Heart right ventricle (tissue), 16 donors: Measurements from ENCODE around the gene DAZAP1. TPM values are rescaled to one million over a fixed set of nuclear protein-coding genes. Genes with fewer than 3 reads are reported as not detected.

Experiments used
- ATAC-seq, 8 donors: fragments of 200-7000 bp; cut with Tn5 transposase; one replicate each; pipeline ENCODE4 v1.9.1; 2020; ENCODE audit warnings: mild to moderate bottlenecking in 8 of 8, moderate library complexity in 8 of 8, moderate number of reproducible peaks in 1 of 8
- DNase-seq, 2 donors: peaks; one replicate each; pipeline ENCODE4 v3.0.0-alpha.2; 2020
- H3K27ac ChIP-seq, 10 donors: fragments of 200-600 bp; sonication (generic) in 2 of 10; one replicate each; pipeline versions ENCODE4 v1.5.0 to v1.8.0; 2020 to 2022; ENCODE audit warnings: mild to moderate bottlenecking in 3 of 10
- H3K27me3 ChIP-seq, 7 donors: fragments of 200-600 bp; one replicate each; pipeline ENCODE4 v1.8.0; 2021 to 2022; ENCODE audit warnings: mild to moderate bottlenecking in 2 of 7
- H3K36me3 ChIP-seq, 9 donors: fragments of 200-600 bp; sonication (generic) in 1 of 9; one replicate each; pipeline versions ENCODE4 v1.5.0 to v1.8.0; 2020 to 2022; ENCODE audit warnings: mild to moderate bottlenecking in 2 of 9
- H3K4me1 ChIP-seq, 9 donors: fragments of 200-600 bp; sonication (generic) in 1 of 9; one replicate each; pipeline versions ENCODE4 v1.5.0 to v1.8.0; 2020 to 2022; ENCODE audit warnings: mild to moderate bottlenecking in 4 of 9
- H3K4me3 ChIP-seq, 10 donors: fragments of 200-600 bp; sonication (generic) in 2 of 10; one replicate each; pipeline versions ENCODE4 v1.5.0 to v1.8.0; 2020 to 2022; ENCODE audit warnings: mild to moderate bottlenecking in 7 of 10, moderate library complexity in 2 of 10
- H3K9me3 ChIP-seq, 11 donors: fragments of 200-600 bp in 10 of 11; sonication (generic) in 2 of 11; one replicate each; pipeline versions ENCODE4 v1.5.0 to v1.8.0; 2013 to 2022; ENCODE audit warnings: mild to moderate bottlenecking in 2 of 11, control low read depth in 1 of 11, moderate library complexity in 1 of 11
- CTCF ChIP-seq, 9 donors: fragments of 200-600 bp; sonication (generic) in 2 of 9; IDR thresholded peaks; one replicate each; pipeline versions ENCODE4 v1.5.0 to v1.8.0; 2021 to 2022; ENCODE audit warnings: antibody characterized with exemption in 9 of 9, mild to moderate bottlenecking in 5 of 9, moderate library complexity in 1 of 9
- WGBS, 2 donors: extraction: QIAGEN DNeasy Blood & Tissue Kit; methylation state at CpG; one replicate each; pipeline ENCODE4 v1.1.7; 2013; ENCODE audit warnings: inconsistent platforms in 1 of 2; 5-methylcytosine and 5-hydroxymethylcytosine counted together
- intact Hi-C, 10 donors: fragments of 100-400 bp; cut with DNase I; formaldehyde crosslinking; loops; one replicate each; pipeline versions ENCODE4 v1.11.1 to v1.14.2; 2022
- polyA plus RNA-seq, 2 donors: library from polyadenylated mRNA; stranded (reverse); fragments of 200-250 nt; gene quantifications; one replicate each; pipeline ENCODE4 v1.2.3, GENCODE V29; 2013
- total RNA-seq, 10 donors: library from RNA; stranded (reverse); fragmentation: NEBNext Ultra II Directional in 3 of 10; extraction: Animal tissue kit (Norgen Biotek cat#: 25700) in 3 of 10; gene quantifications; one replicate each; pipeline versions ENCODE4 v1.2.1 to v1.2.4, GENCODE V29; 2021 to 2023
- donor health status: Arrhythmogenic right ventricular cardiomyopathy.
- donor health status: ischemic (EF 13 %, LVEDD 7.1; RV severe dilation, severe dysfunction).
- donor health status: healthy with polysubstance abuse.
- donor health status: DM: no; HTN: yes; CAD: no.
- donor health status: DM: no; HTN: no; CAD: no.
- donor health status: ischemic (EF 25% LVEDD 6.9; RV normal size, moderate dysfunction).
- donor health status: ischemic (EF 25% LVEDD 5.7; RV mildly dilated, moderate dysfunction).
- donor health status: healthy.
- donor health status: DM: yes; HTN: yes; CAD: no.
- donor health status: Ischemic cardiomyopathy.
- donor health status: ischemic (EF 35%, LVEDD 5.7; RV mildly dilated, moderate dysfunction).
- donor health status: nonischemic (EF 11% LVEDD 7.7; RV severe dilation, severe dysfunction).
- donor health status: DM: yes; HTN: yes; CAD: no.
- donor health status: PGD.
- donor health status: ischemic (EF 29% LVEDD 5.4; RV normal size, mild dysfunction).
- donor health status: nonischemic (EF 23%, LVEDD 6.1; RV moderate dilation, normal function).

DAZAP1 gene
- total and polyA plus RNA-seq, 12 donors: 56.7 to 111 (median 79.5) TPM

- peaks cover 57 to 100% (median 94%) of the 10 kb centered on the region in 7 donors for H3K27me3 ChIP-seq
- H3K36me3 ChIP-seq: no peaks in the 10 kb centered on the region
- no peaks in the 10 kb centered on the region for H3K9me3 ChIP-seq
- intact Hi-C loops: no loop called here
- ATAC-seq: peak in 1 of 8 donors; percentile 3
- H3K4me3 ChIP-seq: no peak overlapping the region
- 62% methylated on average over 28 to 30 of the region's 30 CpGs for WGBS, 2 donors
- peaks cover 7 to 42% (median 37%) of the 10 kb centered on the region in 9 donors for H3K4me1 ChIP-seq
- DNase-seq: no peak
- no peak overlapping the region for H3K27ac ChIP-seq
- TF ChIP-seq CTCF (IDR thresholded peaks at IDR 0.05): no peak
These were observed 45.6 kb downstream of the DAZAP1 start for GRCh38 chr19:1452802-1453524.

- Histone ChIP-seq H3K36me3 (no peaks in the 10 kb centered on the region), H3K27me3 (peaks cover 57 to 100% (median 91%) of the 10 kb centered on the region in 7 donors), H3K9me3 (no peaks in the 10 kb centered on the region), H3K27ac (no peak overlapping the region), H3K4me3 (no peak overlapping the region), H3K4me1 (peaks cover 7 to 42% (median 37%) of the 10 kb centered on the region in 9 donors)
- no peak for TF ChIP-seq CTCF (IDR thresholded peaks at IDR 0.05)
- intact Hi-C loops: no loop called here
- WGBS, 2 donors: 21 to 28% methylated on average over 33 of the region's 33 CpGs
- DNase-seq: no peak
- ATAC-seq: peak in 6 of 8 donors; percentile 7 to 43 (median 18)
These were observed 46.4 kb downstream of the DAZAP1 start for GRCh38 chr19:1453525-1454364.

GRCh38 chr19:1455002-1455335 lies 47.6 kb downstream of the DAZAP1 start:
- H3K27ac ChIP-seq: no peak overlapping the region
- intact Hi-C loops: no loop called here
- TF ChIP-seq CTCF (IDR thresholded peaks at IDR 0.05): no peak
- H3K4me1 ChIP-seq: peaks cover 7 to 42% (median 37%) of the 10 kb centered on the region in 9 donors
- no peaks in the 10 kb centered on the region for H3K9me3 ChIP-seq
- peaks cover 52 to 93% (median 79%) of the 10 kb centered on the region in 7 donors for H3K27me3 ChIP-seq
- peak in 1 of 8 donors; percentile 5 for ATAC-seq
- DNase-seq: no peak
- 6 to 10% methylated on average over 22 of the region's 22 CpGs for WGBS, 2 donors
- peaks cover 0 to 4% (median 0%) of the 10 kb centered on the region in 9 donors for H3K36me3 ChIP-seq
- no peak overlapping the region for H3K4me3 ChIP-seq

GRCh38 chr19:1455336-1456120 lies 48.1 kb downstream of the DAZAP1 start:
- intact Hi-C loops: no loop called here

More at GRCh38 chr19:1455336-1456120, 48.1 kb downstream of the DAZAP1 start:
- ATAC-seq (peak in 7 of 8 donors; percentile 19 to 59 (median 31)), DNase-seq (no peak)
- Histone ChIP-seq H3K27ac (no peak overlapping the region), H3K36me3 (peaks cover 0 to 9% (median 0%) of the 10 kb centered on the region in 9 donors), H3K27me3 (peaks cover 46 to 88% (median 73%) of the 10 kb centered on the region in 7 donors), H3K4me3 (no peak overlapping the region), H3K9me3 (no peaks in the 10 kb centered on the region), H3K4me1 (peaks cover 7 to 42% (median 37%) of the 10 kb centered on the region in 9 donors)
- no peak for TF ChIP-seq CTCF (IDR thresholded peaks at IDR 0.05)
- WGBS, 2 donors: 5% methylated on average over 42 of the region's 42 CpGs
